Activated naive CD4-positive, alpha-beta T cell treated with anti-CD3 and anti-CD28 coated beads for 36 hours (primary cell): ENCODE measurements around the gene FSTL5. TPM values are rescaled to one million over a fixed set of nuclear protein-coding genes. Genes with fewer than 3 reads are reported as not detected.

Experiments
- CTCF ChIA-PET: fragments of 350-600 bp; sonication (Branson Sonifier 250); formaldehyde crosslinking; loops from one replicate; lab custom pipeline; 2021; ENCODE audit warnings: antibody characterized with exemption; lab: Charles Lee
- DNase-seq: peaks from one replicate; pipeline ENCODE4 v3.0.0-alpha.2; 2020
- H3K27ac Mint-ChIP-seq: one replicate; pipeline ENCODE4 v1.8.0; 2021; ENCODE audit warnings: mild to moderate bottlenecking, mixed read lengths
- H3K27me3 Mint-ChIP-seq: one replicate; pipeline ENCODE4 v1.8.0; 2021; ENCODE audit warnings: low read depth, mixed read lengths
- H3K36me3 Mint-ChIP-seq: one replicate; pipeline ENCODE4 v1.8.0; 2021; ENCODE audit warnings: low read depth, mixed read lengths
- H3K4me1 Mint-ChIP-seq: one replicate; pipeline ENCODE4 v1.8.0; 2021; ENCODE audit warnings: low read depth, mixed read lengths
- H3K4me3 Mint-ChIP-seq: one replicate; pipeline ENCODE4 v1.8.0; 2021; ENCODE audit warnings: mild to moderate bottlenecking, moderate library complexity, mixed read lengths
- H3K9me3 Mint-ChIP-seq: one replicate; pipeline ENCODE4 v1.8.0; 2021; ENCODE audit warnings: mixed read lengths
- intact Hi-C: fragments of 100-400 bp; cut with micrococcal nuclease; formaldehyde crosslinking; loops from one replicate; pipeline ENCODE4 v1.15.1; 2023
- total RNA-seq, 2 experiments: library from RNA; stranded (reverse); gene quantifications; one replicate each; pipeline ENCODE4 v1.2.3, GENCODE V29; 2021

FSTL5 gene
- total RNA-seq, 2 experiments from 2014 or later, result not detected

GRCh38 chr4:161856711-161857326 is 307.0 kb downstream of the FSTL5 start:
- H3K27me3 Mint-ChIP-seq, result no peaks in the 10 kb centered on the region
- no peaks in the 10 kb centered on the region for H3K4me1 Mint-ChIP-seq
- peaks cover 2% of the 10 kb centered on the region for H3K9me3 Mint-ChIP-seq
- no peaks in the 10 kb centered on the region for H3K36me3 Mint-ChIP-seq
- no peak overlapping the region for H3K27ac Mint-ChIP-seq
- intact Hi-C loops, result no loop called here
- CTCF ChIA-PET, result no interaction called here
- no peak overlapping the region for H3K4me3 Mint-ChIP-seq
- DNase-seq, result no peak

- Mint-ChIP-seq H3K27me3 (no peaks in the 10 kb centered on the region), H3K27ac (no peak overlapping the region), H3K4me1 (no peaks in the 10 kb centered on the region), H3K9me3 (peaks cover 11% of the 10 kb centered on the region), H3K36me3 (no peaks in the 10 kb centered on the region), H3K4me3 (no peak overlapping the region)
- no peak for DNase-seq
- CTCF ChIA-PET, result no interaction called here
- intact Hi-C loops, result no loop called here
Measured at GRCh38 chr4:161850631-161851030, 313.2 kb downstream of the FSTL5 start.

- intact Hi-C loops, result no loop called here
- Mint-ChIP-seq H3K36me3 (no peaks in the 10 kb centered on the region), H3K27me3 (no peaks in the 10 kb centered on the region), H3K4me3 (no peak overlapping the region), H3K27ac (no peak overlapping the region), H3K4me1 (no peaks in the 10 kb centered on the region), H3K9me3 (peaks cover 5% of the 10 kb centered on the region)
- DNase-seq, result no peak
- CTCF ChIA-PET, result no interaction called here
Measured at GRCh38 chr4:161841759-161842158, 322.0 kb downstream of the FSTL5 start.

- no peak overlapping the region for H3K4me3 Mint-ChIP-seq
- CTCF ChIA-PET, result no interaction called here
- DNase-seq, result no peak
- H3K27me3 Mint-ChIP-seq, result no peaks in the 10 kb centered on the region
- H3K4me1 Mint-ChIP-seq, result no peaks in the 10 kb centered on the region
- H3K36me3 Mint-ChIP-seq, result no peaks in the 10 kb centered on the region
- intact Hi-C loops, result no loop called here
- H3K9me3 Mint-ChIP-seq, result peaks cover under 1% of the 10 kb centered on the region
- H3K27ac Mint-ChIP-seq, result no peak overlapping the region
Measured at GRCh38 chr4:161829591-161829990, 334.2 kb downstream of the FSTL5 start.

- Mint-ChIP-seq H3K36me3 (no peaks in the 10 kb centered on the region), H3K27ac (no peak overlapping the region), H3K4me3 (no peak overlapping the region), H3K9me3 (no peaks in the 10 kb centered on the region), H3K27me3 (no peaks in the 10 kb centered on the region), H3K4me1 (no peaks in the 10 kb centered on the region)
- DNase-seq, result no peak
- CTCF ChIA-PET, result no interaction called here
- intact Hi-C loops, result no loop called here
Measured at GRCh38 chr4:161828061-161828460, 335.7 kb downstream of the FSTL5 start.

- no peak for DNase-seq
- CTCF ChIA-PET, result no interaction called here
- no peaks in the 10 kb centered on the region for H3K27me3 Mint-ChIP-seq
- H3K27ac Mint-ChIP-seq, result no peak overlapping the region
- no peaks in the 10 kb centered on the region for H3K9me3 Mint-ChIP-seq
- intact Hi-C loops, result no loop called here
- H3K4me1 Mint-ChIP-seq, result no peaks in the 10 kb centered on the region
- H3K4me3 Mint-ChIP-seq, result no peak overlapping the region
- H3K36me3 Mint-ChIP-seq, result no peaks in the 10 kb centered on the region
Measured at GRCh38 chr4:161827013-161827412, 336.8 kb downstream of the FSTL5 start.

GRCh38 chr4:161823450-161823849 is 340.4 kb downstream of the FSTL5 start:
- Mint-ChIP-seq H3K4me3 (no peak overlapping the region), H3K27ac (no peak overlapping the region), H3K4me1 (no peaks in the 10 kb centered on the region), H3K36me3 (no peaks in the 10 kb centered on the region), H3K9me3 (peaks cover 3% of the 10 kb centered on the region), H3K27me3 (no peaks in the 10 kb centered on the region)
- CTCF ChIA-PET, result no interaction called here
- no peak for DNase-seq
- intact Hi-C loops, result no loop called here

- intact Hi-C loops, result no loop called here
- H3K36me3 Mint-ChIP-seq, result no peaks in the 10 kb centered on the region
- no peak for DNase-seq
- no peaks in the 10 kb centered on the region for H3K4me1 Mint-ChIP-seq
- no peak overlapping the region for H3K4me3 Mint-ChIP-seq
- no peak overlapping the region for H3K27ac Mint-ChIP-seq
- peaks cover 3% of the 10 kb centered on the region for H3K9me3 Mint-ChIP-seq
- no peaks in the 10 kb centered on the region for H3K27me3 Mint-ChIP-seq
- CTCF ChIA-PET, result no interaction called here
Measured at GRCh38 chr4:161822174-161822573, 341.6 kb downstream of the FSTL5 start.

GRCh38 chr4:161817914-161818313 is 345.9 kb downstream of the FSTL5 start:
- no peaks in the 10 kb centered on the region for H3K4me1 Mint-ChIP-seq
- no peaks in the 10 kb centered on the region for H3K27me3 Mint-ChIP-seq

GRCh38 chr4:161816958-161817357 is 346.8 kb downstream of the FSTL5 start:
- H3K9me3 Mint-ChIP-seq, result peaks cover 4% of the 10 kb centered on the region
- H3K36me3 Mint-ChIP-seq, result no peaks in the 10 kb centered on the region
- H3K4me3 Mint-ChIP-seq, result no peak overlapping the region
- H3K27ac Mint-ChIP-seq, result no peak overlapping the region
- DNase-seq, result no peak
- intact Hi-C loops, result no loop called here
- H3K27me3 Mint-ChIP-seq, result no peaks in the 10 kb centered on the region
- H3K4me1 Mint-ChIP-seq, result no peaks in the 10 kb centered on the region
- CTCF ChIA-PET, result no interaction called here

More at GRCh38 chr4:161817914-161818313, 345.9 kb downstream of the FSTL5 start:
- no peaks in the 10 kb centered on the region for H3K36me3 Mint-ChIP-seq
- no peak overlapping the region for H3K4me3 Mint-ChIP-seq
- peaks cover 3% of the 10 kb centered on the region for H3K9me3 Mint-ChIP-seq
- no peak overlapping the region for H3K27ac Mint-ChIP-seq
- no peak for DNase-seq
- intact Hi-C loops, result no loop called here
- CTCF ChIA-PET, result no interaction called here

GRCh38 chr4:161815841-161816240 is 348.0 kb downstream of the FSTL5 start:
- intact Hi-C loops, result no loop called here
- peaks cover 4% of the 10 kb centered on the region for H3K9me3 Mint-ChIP-seq

GRCh38 chr4:161813889-161814288 is 349.9 kb downstream of the FSTL5 start:
- no peak overlapping the region for H3K4me3 Mint-ChIP-seq
- H3K27me3 Mint-ChIP-seq, result no peaks in the 10 kb centered on the region
- DNase-seq, result no peak
- H3K4me1 Mint-ChIP-seq, result no peaks in the 10 kb centered on the region
- H3K9me3 Mint-ChIP-seq, result peaks cover 2% of the 10 kb centered on the region
- H3K36me3 Mint-ChIP-seq, result no peaks in the 10 kb centered on the region
- H3K27ac Mint-ChIP-seq, result no peak overlapping the region
- intact Hi-C loops, result no loop called here
- CTCF ChIA-PET, result no interaction called here

More at GRCh38 chr4:161815841-161816240, 348.0 kb downstream of the FSTL5 start:
- no peak overlapping the region for H3K27ac Mint-ChIP-seq
- H3K4me3 Mint-ChIP-seq, result no peak overlapping the region
- no peaks in the 10 kb centered on the region for H3K4me1 Mint-ChIP-seq
- H3K36me3 Mint-ChIP-seq, result no peaks in the 10 kb centered on the region
- no peaks in the 10 kb centered on the region for H3K27me3 Mint-ChIP-seq
- CTCF ChIA-PET, result no interaction called here
- no peak for DNase-seq

GRCh38 chr4:161813389-161813788 is 350.4 kb downstream of the FSTL5 start:
- H3K27ac Mint-ChIP-seq, result no peak overlapping the region
- no peak overlapping the region for H3K4me3 Mint-ChIP-seq
- H3K27me3 Mint-ChIP-seq, result no peaks in the 10 kb centered on the region
- no peaks in the 10 kb centered on the region for H3K36me3 Mint-ChIP-seq
- H3K9me3 Mint-ChIP-seq, result peaks cover 2% of the 10 kb centered on the region
- no peaks in the 10 kb centered on the region for H3K4me1 Mint-ChIP-seq
- no peak for DNase-seq
- intact Hi-C loops, result no loop called here
- CTCF ChIA-PET, result no interaction called here
